CD4-positive, alpha-beta T cell (primary cell): Measurements from ENCODE around the gene BORCS5. TPM values are rescaled to one million over a fixed set of nuclear protein-coding genes. Genes with fewer than 3 reads are reported as not detected.

Experiments used
- ATAC-seq: fragments of 200-7000 bp; cut with Tn5 transposase; one replicate; pipeline ENCODE4 v1.10.0; 2022; ENCODE audit warnings: mild to moderate bottlenecking; ENCODE audit not compliant: poor library complexity
- CTCF ChIA-PET: fragments of 350-600 bp; sonication (Branson Sonifier 250); formaldehyde crosslinking; loops from one replicate; lab custom pipeline; 2021; ENCODE audit warnings: antibody characterized with exemption, inconsistent platforms; lab: Charles Lee
- POLR2A ChIA-PET: fragments of 350-600 bp; sonication (Branson Sonifier 250); formaldehyde crosslinking; loops from one replicate; lab custom pipeline; 2021; ENCODE audit warnings: antibody characterized with exemption, inconsistent platforms; lab: Charles Lee
- DNase-seq, 14 experiments: peaks; one replicate each; pipeline ENCODE4 v3.0.0-alpha.2; 2013 to 2020; ENCODE audit warnings: mixed read lengths in 2 of 14
- H3K27ac ChIP-seq, 2 donors: one replicate each; pipeline versions ENCODE4 v1.5.1 to v1.7.0; 2013; ENCODE audit warnings: low read length in 2 of 2, low read depth in 1 of 2, mild to moderate bottlenecking in 1 of 2
- H3K27me3 ChIP-seq, 2 experiments: 1 replicate in 1 of 2; 2 replicates in 1 of 2; pipeline versions ENCODE4 v1.6.1 to v1.7.0; 2013; ENCODE audit warnings: low read length in 2 of 2, control low read depth in 1 of 2, mild to moderate bottlenecking in 1 of 2, moderate library complexity in 1 of 2; ENCODE audit not compliant: insufficient read depth in 2 of 2, control insufficient read depth in 1 of 2
- H3K36me3 ChIP-seq: one replicate; pipeline ENCODE4 v1.6.1; 2013; ENCODE audit warnings: low read length, control low read depth; ENCODE audit not compliant: insufficient read depth
- H3K4me1 ChIP-seq: one replicate; pipeline ENCODE4 v1.6.1; 2013; ENCODE audit warnings: low read length, control low read depth; ENCODE audit not compliant: insufficient read depth
- H3K4me3 ChIP-seq: one replicate; pipeline ENCODE4 v1.5.1; 2013; ENCODE audit warnings: mild to moderate bottlenecking, low read length, moderate library complexity
- H3K9me3 ChIP-seq, 2 experiments: 1 replicate in 1 of 2; 2 replicates in 1 of 2; pipeline versions ENCODE4 v1.6.1 to v1.7.0; 2013; ENCODE audit warnings: low read length in 2 of 2, mild to moderate bottlenecking in 2 of 2, control low read depth in 1 of 2, moderate library complexity in 1 of 2; ENCODE audit not compliant: control insufficient read depth in 1 of 2, insufficient read depth in 1 of 2
- H3K27ac Mint-ChIP-seq: one replicate; pipeline ENCODE4 v1.8.0; 2020; ENCODE audit warnings: mixed read lengths
- H3K27me3 Mint-ChIP-seq: one replicate; pipeline ENCODE4 v1.8.0; 2021; ENCODE audit warnings: mixed read lengths
- H3K36me3 Mint-ChIP-seq: one replicate; pipeline ENCODE4 v1.8.0; 2021; ENCODE audit warnings: low read depth, mixed read lengths
- H3K4me1 Mint-ChIP-seq: one replicate; pipeline ENCODE4 v1.8.0; 2021; ENCODE audit warnings: low read depth, mixed read lengths
- H3K4me3 Mint-ChIP-seq: one replicate; pipeline ENCODE4 v1.8.0; 2020; ENCODE audit warnings: mild to moderate bottlenecking, mixed read lengths
- H3K9me3 Mint-ChIP-seq: one replicate; pipeline ENCODE4 v1.8.0; 2020; ENCODE audit warnings: mixed read lengths
- intact Hi-C, 2 experiments: fragments of 100-400 bp; cut with DNase I in 1 of 2; cut with micrococcal nuclease in 1 of 2; formaldehyde crosslinking; loops; one replicate each; pipeline versions ENCODE4 v1.15.1 to v1.9.0; 2023 to 2025; cut with DNase I, micrococcal nuclease
- total RNA-seq, 174 experiments: library from RNA in 2 of 174; stranded (reverse) in 2 of 174; gene quantifications; one replicate each; pipeline ENCODE4 v1.2.3 and lab custom pipeline; 2021 to 2026
- TF ChIP-seq, protein P1 (sequence below): fragments of 200-600 bp; IDR thresholded peaks from one replicate; pipeline ENCODE4 v1.8.0; 2022; ENCODE audit warnings: antibody characterized with exemption, mild to moderate bottlenecking

Gene BORCS5
- total RNA-seq, 2 experiments from 2014 or later, result 36.4 to 39.3 TPM

DNA sequence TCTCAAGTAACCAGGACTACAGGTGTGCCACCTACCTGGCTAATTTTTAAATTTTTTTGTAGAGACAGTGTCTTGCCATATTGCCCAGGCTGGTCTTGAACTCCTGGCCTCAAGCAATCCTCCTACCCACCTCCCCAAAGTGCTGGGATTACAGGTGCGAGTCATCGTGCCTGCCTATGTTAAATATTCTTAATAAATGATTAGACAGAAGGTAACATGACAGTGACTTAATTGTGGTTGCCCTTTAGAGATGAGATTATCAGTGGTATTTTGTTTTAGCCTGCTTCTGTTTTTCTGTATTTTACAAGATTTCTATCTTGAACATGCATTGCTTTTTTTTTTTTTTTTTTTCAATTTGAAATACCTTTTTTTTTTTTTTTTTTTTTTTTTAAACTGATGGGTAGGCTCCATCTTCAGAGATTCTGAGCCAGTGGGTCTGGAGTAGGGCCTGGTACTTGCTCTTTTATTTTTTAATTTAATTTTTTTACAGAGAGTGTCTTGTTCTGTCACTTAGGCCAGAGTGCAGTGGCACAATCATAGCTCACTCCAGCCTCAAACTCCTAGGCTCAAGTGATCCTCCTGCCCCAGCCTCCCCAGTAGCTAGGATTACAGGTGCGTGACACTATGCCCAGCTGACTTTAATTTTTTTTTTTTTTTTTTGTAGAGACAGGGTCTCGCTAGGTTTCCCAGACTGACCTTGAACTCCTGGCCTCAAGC lies 88.4 kb downstream of the BORCS5 start:
- peaks cover 71% of the 10 kb centered on the region for H3K4me1 Mint-ChIP-seq
- DNase-seq, result peak in 1 of 14 experiments; percentile 46
- no peaks in the 10 kb centered on the region for H3K9me3 ChIP-seq
- no peaks in the 10 kb centered on the region for H3K36me3 ChIP-seq
- H3K27me3 ChIP-seq, result no peaks in the 10 kb centered on the region
- H3K36me3 Mint-ChIP-seq, result peaks cover 22% of the 10 kb centered on the region
- no peak overlapping the region for H3K4me3 Mint-ChIP-seq
- ChIA-PET CTCF (interaction anchor here (0.7 to 1.3 kb wide), 2 partner anchors 9 to 29 kb away, joined by 3 to 4 read pairs; no protein-coding TSS in a partner anchor), POLR2A (interaction anchor here (0.8 to 5.7 kb wide), 4 partner anchors 10 to 36 kb away, joined by 3 to 86 read pairs (median 4); no protein-coding TSS in a partner anchor)
- intact Hi-C loops, result no loop called here
- TF ChIP-seq, protein P1, sequence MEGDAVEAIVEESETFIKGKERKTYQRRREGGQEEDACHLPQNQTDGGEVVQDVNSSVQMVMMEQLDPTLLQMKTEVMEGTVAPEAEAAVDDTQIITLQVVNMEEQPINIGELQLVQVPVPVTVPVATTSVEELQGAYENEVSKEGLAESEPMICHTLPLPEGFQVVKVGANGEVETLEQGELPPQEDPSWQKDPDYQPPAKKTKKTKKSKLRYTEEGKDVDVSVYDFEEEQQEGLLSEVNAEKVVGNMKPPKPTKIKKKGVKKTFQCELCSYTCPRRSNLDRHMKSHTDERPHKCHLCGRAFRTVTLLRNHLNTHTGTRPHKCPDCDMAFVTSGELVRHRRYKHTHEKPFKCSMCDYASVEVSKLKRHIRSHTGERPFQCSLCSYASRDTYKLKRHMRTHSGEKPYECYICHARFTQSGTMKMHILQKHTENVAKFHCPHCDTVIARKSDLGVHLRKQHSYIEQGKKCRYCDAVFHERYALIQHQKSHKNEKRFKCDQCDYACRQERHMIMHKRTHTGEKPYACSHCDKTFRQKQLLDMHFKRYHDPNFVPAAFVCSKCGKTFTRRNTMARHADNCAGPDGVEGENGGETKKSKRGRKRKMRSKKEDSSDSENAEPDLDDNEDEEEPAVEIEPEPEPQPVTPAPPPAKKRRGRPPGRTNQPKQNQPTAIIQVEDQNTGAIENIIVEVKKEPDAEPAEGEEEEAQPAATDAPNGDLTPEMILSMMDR, result no peak
- H3K27ac Mint-ChIP-seq, result peak overlapping the region; percentile 49
- H3K4me1 ChIP-seq, result peaks cover 56% of the 10 kb centered on the region
- H3K4me3 ChIP-seq, result no peak overlapping the region
- H3K9me3 Mint-ChIP-seq, result no peaks in the 10 kb centered on the region
- H3K27me3 Mint-ChIP-seq, result no peaks in the 10 kb centered on the region
- ATAC-seq, result no peak
- peak overlapping the region in 1 of 2 donors; percentile 46 for H3K27ac ChIP-seq

DNA sequence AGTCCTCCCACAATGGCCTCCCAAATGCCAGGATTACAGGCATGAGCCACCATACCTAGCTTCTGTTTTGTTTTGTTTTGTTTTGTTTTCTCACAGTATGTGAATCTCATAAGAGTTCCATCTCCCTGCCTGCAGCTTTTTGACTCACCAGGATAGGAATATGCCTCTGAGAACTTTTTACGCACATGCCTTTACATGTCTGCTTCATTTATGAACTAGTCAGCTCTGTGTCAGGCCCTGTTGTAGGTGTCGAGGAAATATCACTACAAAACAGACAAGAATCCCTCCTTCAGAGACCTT lies 89.0 kb downstream of the BORCS5 start:
- Mint-ChIP-seq H3K36me3 (peaks cover 22% of the 10 kb centered on the region), H3K4me3 (no peak overlapping the region), H3K9me3 (no peaks in the 10 kb centered on the region), H3K27ac (peak overlapping the region; percentile 19), H3K27me3 (no peaks in the 10 kb centered on the region), H3K4me1 (peaks cover 65% of the 10 kb centered on the region)
- Histone ChIP-seq H3K4me3 (no peak overlapping the region), H3K27me3 (no peaks in the 10 kb centered on the region), H3K4me1 (peaks cover 51% of the 10 kb centered on the region), H3K9me3 (no peaks in the 10 kb centered on the region), H3K27ac (no peak overlapping the region), H3K36me3 (no peaks in the 10 kb centered on the region)
- DNase-seq (no peak), ATAC-seq (no peak)
- TF ChIP-seq, protein P1, result no peak
- CTCF ChIA-PET, result interaction anchor here (0.7 kb wide), 1 partner anchor 9 kb away, joined by 3 read pairs; no protein-coding TSS in a partner anchor
- POLR2A ChIA-PET, result interaction anchor here (0.8 to 1.6 kb wide), 2 partner anchors 9 to 20 kb away, joined by 3 to 5 read pairs; no protein-coding TSS in a partner anchor
- intact Hi-C loops, result no loop called here

DNA sequence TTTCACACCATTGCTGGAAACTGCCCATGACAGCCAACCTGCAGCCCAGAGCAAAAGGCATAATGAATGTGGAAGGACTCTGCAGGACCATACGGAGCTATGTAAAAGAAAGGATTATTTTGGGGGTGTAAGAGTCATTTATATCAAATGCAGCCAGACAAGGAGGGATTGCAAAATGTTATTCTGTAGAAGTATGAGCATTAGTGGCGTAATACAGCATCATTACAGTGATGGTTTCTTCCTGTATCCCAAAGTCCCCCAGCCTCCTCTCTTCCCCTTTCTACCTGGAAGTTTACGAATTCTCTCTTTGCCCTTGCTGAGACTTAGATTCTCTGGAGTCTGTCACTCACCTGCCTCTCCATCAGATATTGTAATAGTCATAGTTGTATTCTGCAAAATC lies 89.9 kb downstream of the BORCS5 start:
- intact Hi-C loops, result no loop called here
- no peaks in the 10 kb centered on the region for H3K36me3 ChIP-seq
- peaks cover 22% of the 10 kb centered on the region for H3K36me3 Mint-ChIP-seq
- H3K27ac Mint-ChIP-seq, result peak overlapping the region; percentile 66
- H3K4me3 Mint-ChIP-seq, result no peak overlapping the region
- no peak overlapping the region for H3K4me3 ChIP-seq
- CTCF ChIA-PET, result interaction anchor here (0.5 kb wide), 1 partner anchor 49 kb away, joined by 3 read pairs; no protein-coding TSS in a partner anchor
- no peaks in the 10 kb centered on the region for H3K9me3 Mint-ChIP-seq
- POLR2A ChIA-PET, result interaction anchor here (0.6 kb wide), 1 partner anchor 87 kb away, joined by 3 read pairs; no protein-coding TSS in a partner anchor
- H3K27me3 Mint-ChIP-seq, result no peaks in the 10 kb centered on the region
- TF ChIP-seq, protein P1, result no peak
- H3K27me3 ChIP-seq, result no peaks in the 10 kb centered on the region
- no peak for DNase-seq
- no peaks in the 10 kb centered on the region for H3K9me3 ChIP-seq
- H3K27ac ChIP-seq, result no peak overlapping the region
- H3K4me1 Mint-ChIP-seq, result peaks cover 56% of the 10 kb centered on the region
- H3K4me1 ChIP-seq, result peaks cover 41% of the 10 kb centered on the region
- ATAC-seq, result no peak
